ENCODE measurements around the gene H2AZ2. TPM values are rescaled to one million over a fixed set of nuclear protein-coding genes. Genes with fewer than 3 reads are reported as not detected.

The H2AZ2 gene
- total RNA-seq, 1 donor from 2014 or later, result 156 TPM

- no peak overlapping the region for H3K4me3 Mint-ChIP-seq
- peaks cover 27% of the 10 kb centered on the region for H3K36me3 Mint-ChIP-seq
- no peak for DNase-seq (ENCODE audit: low spot score in 2 of 2, unreplicated experiment in 2 of 2)
- H3K9me3 Mint-ChIP-seq, result no peaks in the 10 kb centered on the region
- no peaks in the 10 kb centered on the region for H3K27me3 Mint-ChIP-seq (ENCODE audit: low read depth)
- no peak for TF ChIP-seq CTCF (IDR thresholded peaks at IDR 0.05; ENCODE audit: unreplicated experiment)
- H3K4me1 Mint-ChIP-seq, result peaks cover 18% of the 10 kb centered on the region
- no peak overlapping the region for H3K27ac Mint-ChIP-seq
Measured at GRCh38 chr7:44802418-44803025, 45.4 kb downstream of the H2AZ2 start.

DNA sequence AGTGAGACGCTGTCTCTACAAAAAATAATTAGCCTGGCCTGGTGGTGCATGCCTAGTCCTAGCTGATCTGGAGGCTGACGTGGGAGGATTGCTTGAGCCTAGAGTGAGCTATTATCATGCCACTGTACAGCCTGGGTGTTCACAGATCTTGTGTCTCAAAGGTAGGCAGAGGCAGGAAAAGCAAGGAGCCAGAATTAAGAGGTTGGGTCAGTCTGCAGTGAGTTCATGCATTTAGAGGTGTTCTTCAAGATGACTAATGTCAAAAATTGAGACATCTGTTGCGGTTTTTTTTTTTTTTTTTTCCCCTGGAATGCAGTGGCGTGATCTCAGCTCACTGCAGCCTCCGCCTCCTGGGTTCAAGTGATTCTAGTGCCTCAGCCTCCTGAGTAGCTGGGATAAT lies 46.0 kb downstream of the H2AZ2 start:
- Mint-ChIP-seq H3K27me3 (ENCODE audit: low read depth) (no peaks in the 10 kb centered on the region), H3K27ac (peak overlapping the region; percentile 44), H3K9me3 (no peaks in the 10 kb centered on the region), H3K4me3 (no peak overlapping the region), H3K36me3 (peaks cover 27% of the 10 kb centered on the region), H3K4me1 (peaks cover 21% of the 10 kb centered on the region)
- TF ChIP-seq CTCF (IDR thresholded peaks at IDR 0.05; ENCODE audit: unreplicated experiment), result no peak
- no peak for DNase-seq (ENCODE audit: low spot score in 2 of 2, unreplicated experiment in 2 of 2)

GRCh38 chr7:44799939-44800338 lies 47.9 kb downstream of the H2AZ2 start:
- Mint-ChIP-seq H3K27ac (peak overlapping the region; percentile 48), H3K36me3 (peaks cover 27% of the 10 kb centered on the region), H3K4me1 (peaks cover 24% of the 10 kb centered on the region), H3K4me3 (no peak overlapping the region), H3K27me3 (ENCODE audit: low read depth) (no peaks in the 10 kb centered on the region), H3K9me3 (no peaks in the 10 kb centered on the region)
- TF ChIP-seq CTCF (IDR thresholded peaks at IDR 0.05; ENCODE audit: unreplicated experiment), result no peak
- no peak for DNase-seq (ENCODE audit: low spot score in 2 of 2, unreplicated experiment in 2 of 2)

DNA sequence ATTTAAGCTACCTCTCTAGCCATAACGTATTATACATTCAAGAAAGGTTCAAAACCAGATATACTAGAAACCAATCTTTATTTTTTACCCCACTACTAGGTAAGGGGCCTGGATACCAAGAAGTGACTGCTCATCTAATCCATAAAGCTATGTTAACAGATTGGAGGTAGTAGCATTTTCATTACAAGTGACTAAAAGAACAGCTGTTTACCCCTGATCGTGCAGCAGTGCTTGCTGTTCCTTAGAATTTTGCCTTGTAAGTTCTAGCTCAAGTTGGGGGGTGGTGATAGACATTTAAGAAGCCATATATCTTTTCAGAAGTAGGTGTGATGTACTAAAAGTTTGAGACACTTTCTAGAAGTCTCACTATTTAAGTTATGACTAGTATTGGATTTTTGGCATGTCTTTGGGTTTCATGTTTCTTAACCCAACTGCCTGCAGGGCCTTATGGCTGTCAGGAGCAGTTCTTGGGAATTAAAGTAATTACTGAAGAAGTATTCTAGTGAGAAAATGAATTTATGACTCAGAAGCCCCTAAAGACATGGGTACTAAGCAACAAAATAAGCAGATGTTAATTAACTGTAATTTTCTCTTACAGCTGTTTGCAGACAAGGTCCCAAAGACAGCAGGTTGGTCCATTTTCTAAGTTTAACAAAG lies 49.1 kb downstream of the H2AZ2 start:
- DNase-seq (ENCODE audit: low spot score in 2 of 2, unreplicated experiment in 2 of 2), result no peak
- H3K9me3 Mint-ChIP-seq, result no peaks in the 10 kb centered on the region
- no peak for TF ChIP-seq CTCF (IDR thresholded peaks at IDR 0.05; ENCODE audit: unreplicated experiment)
- H3K4me1 Mint-ChIP-seq, result peaks cover 24% of the 10 kb centered on the region
- H3K4me3 Mint-ChIP-seq, result peak overlapping the region; percentile 89
- no peaks in the 10 kb centered on the region for H3K27me3 Mint-ChIP-seq (ENCODE audit: low read depth)
- peaks cover 27% of the 10 kb centered on the region for H3K36me3 Mint-ChIP-seq
- peak overlapping the region; percentile 62 for H3K27ac Mint-ChIP-seq

- Mint-ChIP-seq H3K9me3 (no peaks in the 10 kb centered on the region), H3K27ac (peak overlapping the region; percentile 93), H3K27me3 (ENCODE audit: low read depth) (no peaks in the 10 kb centered on the region), H3K36me3 (peaks cover 22% of the 10 kb centered on the region), H3K4me3 (peak overlapping the region; percentile 89), H3K4me1 (peaks cover 24% of the 10 kb centered on the region)
- TF ChIP-seq CTCF (IDR thresholded peaks at IDR 0.05; ENCODE audit: unreplicated experiment), result no peak
- DNase-seq (ENCODE audit: low spot score in 2 of 2, unreplicated experiment in 2 of 2), result peak; percentile 50 to 78
Measured at GRCh38 chr7:44797329-44798258, 50.3 kb downstream of the H2AZ2 start.
